HG03066 (cell line): ENCODE results near the gene TRAT1.
"Not testable (repeated sequence)": the region's sequence is repeated elsewhere in the genome, so short reads cannot be mapped to it uniquely, and the experiment has no call there.

Source experiments
- ATAC-seq: cut with Tn5 transposase; IDR thresholded peaks from one replicate; pipeline ENCODE4 v1.9.1; 2021; ENCODE audit warnings: low read depth; ENCODE audit not compliant: unreplicated experiment

TRAT1 gene

GRCh38 chr3:108822123-108822897, at the start of gene TRAT1:
Gene TRAT1 (plus strand): TSS chr3:108822786. CDS start chr3:108822928, 142 bp downstream.
- ATAC-seq: no peak

- ATAC-seq: no peak
Measured at GRCh38 chr3:108775649-108776048, 46.9 kb upstream of the TRAT1 start.

GRCh38 chr3:108779496-108779895, 43.1 kb upstream of the TRAT1 start:
- ATAC-seq: no peak

- no peak for ATAC-seq
Measured at GRCh38 chr3:108780235-108780634, 42.4 kb upstream of the TRAT1 start.

- no peak for ATAC-seq
Measured at GRCh38 chr3:108791473-108791872, 31.1 kb upstream of the TRAT1 start.

GRCh38 chr3:108804437-108804836, 18.1 kb upstream of the TRAT1 start:
- no peak for ATAC-seq

- no peak for ATAC-seq
Measured at GRCh38 chr3:108804966-108805365, 17.6 kb upstream of the TRAT1 start.

GRCh38 chr3:108806316-108806715, 16.3 kb upstream of the TRAT1 start:
- no peak for ATAC-seq

- no peak for ATAC-seq
Measured at GRCh38 chr3:108818404-108818803, 4.2 kb upstream of the TRAT1 start.

GRCh38 chr3:108820586-108820985, 2.0 kb upstream of the TRAT1 start:
- no peak for ATAC-seq

GRCh38 chr3:108823227-108823626, 641 bp downstream of the TRAT1 start:
- no peak for ATAC-seq

GRCh38 chr3:108823803-108824202, 1.2 kb downstream of the TRAT1 start:
- ATAC-seq: not testable (repeated sequence)

GRCh38 chr3:108826309-108827187, 4.0 kb downstream of the TRAT1 start:
- no peak for ATAC-seq

- ATAC-seq: no peak
Measured at GRCh38 chr3:108830381-108830780, 7.8 kb downstream of the TRAT1 start.

GRCh38 chr3:108830991-108831614, 8.5 kb downstream of the TRAT1 start:
- ATAC-seq: no peak

GRCh38 chr3:108833611-108834010, 11.0 kb downstream of the TRAT1 start:
- no peak for ATAC-seq

- ATAC-seq: no peak
Measured at GRCh38 chr3:108834551-108834950, 12.0 kb downstream of the TRAT1 start.

- no peak for ATAC-seq
Measured at GRCh38 chr3:108835101-108835500, 12.5 kb downstream of the TRAT1 start.

- ATAC-seq: no peak
Measured at GRCh38 chr3:108838436-108838835, 15.8 kb downstream of the TRAT1 start.

- no peak for ATAC-seq
Measured at GRCh38 chr3:108845709-108846293, 23.2 kb downstream of the TRAT1 start.

- no peak for ATAC-seq
Measured at GRCh38 chr3:108847187-108847586, 24.6 kb downstream of the TRAT1 start.
